ENCODE results near the gene TMEM184B.
A peak's percentile ranks its signal among the peaks of the same experiment; 100 is the strongest.

The TMEM184B gene

DNA sequence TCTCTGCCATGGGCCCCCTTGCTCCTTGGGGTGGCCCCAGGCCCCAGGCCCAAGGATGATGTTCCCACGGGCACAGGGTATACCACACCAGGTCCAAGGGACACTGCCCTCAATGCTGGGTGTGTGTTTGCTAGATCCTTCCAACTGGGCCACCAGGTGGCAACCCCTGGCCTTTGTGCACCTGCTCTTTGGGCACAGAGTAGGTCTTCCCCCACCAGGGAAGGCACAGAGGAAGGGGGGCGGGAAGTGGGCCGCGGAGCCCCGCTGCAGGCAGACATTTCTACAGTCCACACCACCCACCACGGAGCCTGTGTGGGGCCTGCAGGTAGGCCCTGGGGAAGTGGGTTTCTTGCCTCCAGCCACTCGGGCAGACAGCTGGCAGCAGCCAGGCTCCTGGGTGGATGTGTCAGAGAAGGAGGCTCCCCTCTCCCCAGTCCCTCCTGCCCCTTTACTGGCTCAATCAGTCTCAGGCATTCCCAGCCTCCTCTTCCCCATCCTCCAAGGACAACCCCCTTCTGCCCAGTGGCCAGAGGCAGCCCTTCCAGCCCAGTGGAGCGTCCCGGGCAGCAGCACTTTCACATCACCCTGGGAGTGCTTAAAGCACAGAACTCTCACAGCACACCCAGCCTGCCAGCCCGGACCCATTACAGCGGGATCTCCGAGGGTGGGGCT lies 49.4 kb downstream of the TMEM184B start:
- DNase-seq (ENCODE audit: low spot score), result no peak

- no peak for DNase-seq (ENCODE audit: low spot score)
These were observed 50.1 kb downstream of the TMEM184B start for GRCh38 chr22:38222797-38223119.

DNA sequence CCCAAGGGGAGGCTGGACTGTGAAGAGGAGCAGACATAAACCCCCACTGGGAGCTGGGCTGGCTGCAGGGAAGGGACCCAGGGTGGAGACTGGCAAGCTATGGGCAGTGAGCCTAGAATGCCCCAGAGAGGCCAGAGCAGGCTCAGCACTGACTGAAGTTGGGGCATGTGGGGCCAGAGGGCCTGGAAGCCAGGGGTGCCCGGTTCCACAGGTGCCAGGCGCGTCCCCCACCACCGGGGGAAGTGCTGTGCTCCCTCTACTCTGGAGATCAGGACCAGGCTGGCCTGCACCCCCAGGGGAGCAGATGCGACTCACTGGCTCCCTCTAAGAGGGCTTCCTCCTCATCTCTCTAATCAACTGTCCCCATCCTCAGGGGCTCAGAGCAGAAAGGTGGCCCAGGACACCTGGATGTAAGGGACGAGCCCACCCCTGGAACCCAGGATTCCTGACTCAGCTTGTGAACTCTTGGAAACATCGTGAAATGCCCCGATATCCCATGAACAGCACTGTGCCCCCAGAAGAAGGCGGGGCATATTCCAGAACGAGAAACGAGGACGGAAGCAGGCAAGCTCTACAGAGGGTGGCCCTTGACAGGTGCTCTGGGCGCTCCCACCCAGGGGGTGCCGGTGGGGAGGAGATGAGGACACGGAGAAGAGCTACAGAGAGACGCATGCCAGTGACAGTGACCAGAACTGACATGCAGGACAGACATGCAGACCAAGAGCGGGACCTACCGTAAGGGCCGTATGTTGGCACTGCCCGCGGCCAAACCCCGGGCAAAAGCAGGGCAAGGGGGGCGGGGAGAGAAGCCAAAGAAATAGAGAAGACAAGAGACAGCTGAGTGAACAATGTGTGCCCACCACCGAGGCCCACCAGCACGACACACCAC lies 50.7 kb downstream of the TMEM184B start:
- DNase-seq (ENCODE audit: low spot score), result no peak

GRCh38 chr22:38221407-38221806 lies 51.4 kb downstream of the TMEM184B start:
- no peak for DNase-seq (ENCODE audit: low spot score)

DNA sequence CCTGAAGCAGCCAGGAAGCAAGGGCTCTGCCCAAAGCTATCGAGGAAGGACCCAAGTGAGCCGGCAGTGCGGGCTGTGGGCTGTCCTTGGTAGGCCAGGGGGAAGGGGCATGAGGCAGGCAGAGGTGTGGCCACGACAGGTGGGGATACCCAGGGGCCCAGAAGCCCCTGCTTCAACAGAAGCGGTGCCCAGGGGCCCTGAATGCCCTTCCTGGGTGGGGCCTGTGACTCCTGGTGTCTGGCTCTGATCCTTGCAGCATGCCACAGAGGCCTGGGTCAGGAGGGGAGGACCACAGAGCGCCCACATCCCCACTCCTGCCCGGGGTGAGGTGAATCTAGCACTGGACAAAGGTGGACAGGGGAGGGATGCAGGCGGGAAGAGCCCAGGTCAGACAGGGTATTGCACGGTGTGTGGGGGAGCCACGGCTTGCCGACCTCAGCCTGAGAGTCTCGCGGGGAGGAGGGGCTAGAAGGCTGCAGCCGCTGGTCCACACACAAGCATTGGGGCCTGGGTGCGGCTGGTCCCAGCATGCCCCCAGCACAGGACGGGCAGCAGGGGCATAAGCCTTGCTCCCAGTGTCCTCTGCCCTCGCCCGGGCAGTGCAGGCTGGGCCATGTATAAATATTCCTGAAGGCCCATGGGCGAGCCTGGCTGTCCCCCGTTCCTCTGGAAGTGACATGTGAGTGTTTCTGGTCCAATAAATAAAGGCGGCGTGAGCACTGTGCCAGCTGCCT lies 52.0 kb downstream of the TMEM184B start:
- no peak for DNase-seq (ENCODE audit: low spot score)

DNA sequence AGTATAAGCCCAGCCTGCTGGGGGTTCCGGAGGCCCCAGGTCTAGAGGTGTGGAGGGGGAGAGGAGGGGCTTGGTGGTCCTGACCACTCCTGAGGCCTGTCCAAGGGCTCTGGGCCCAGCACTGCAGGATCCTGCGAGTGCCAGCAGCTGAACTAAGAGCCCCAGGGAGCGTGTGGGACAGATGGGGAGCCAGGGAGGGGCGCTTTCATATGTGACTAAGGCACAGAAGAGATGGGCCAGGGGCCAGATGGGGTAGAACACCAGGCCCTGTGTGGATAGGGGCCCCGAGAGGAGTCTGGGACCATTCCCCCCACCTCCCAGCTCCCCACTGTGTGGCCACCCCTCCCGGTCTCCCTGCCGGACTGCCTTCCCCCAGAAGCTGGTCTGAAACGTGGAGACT lies 52.6 kb downstream of the TMEM184B start:
- DNase-seq (ENCODE audit: low spot score), result no peak

- DNase-seq (ENCODE audit: low spot score), result no peak
These were observed 53.2 kb downstream of the TMEM184B start for GRCh38 chr22:38219632-38220031.

DNA sequence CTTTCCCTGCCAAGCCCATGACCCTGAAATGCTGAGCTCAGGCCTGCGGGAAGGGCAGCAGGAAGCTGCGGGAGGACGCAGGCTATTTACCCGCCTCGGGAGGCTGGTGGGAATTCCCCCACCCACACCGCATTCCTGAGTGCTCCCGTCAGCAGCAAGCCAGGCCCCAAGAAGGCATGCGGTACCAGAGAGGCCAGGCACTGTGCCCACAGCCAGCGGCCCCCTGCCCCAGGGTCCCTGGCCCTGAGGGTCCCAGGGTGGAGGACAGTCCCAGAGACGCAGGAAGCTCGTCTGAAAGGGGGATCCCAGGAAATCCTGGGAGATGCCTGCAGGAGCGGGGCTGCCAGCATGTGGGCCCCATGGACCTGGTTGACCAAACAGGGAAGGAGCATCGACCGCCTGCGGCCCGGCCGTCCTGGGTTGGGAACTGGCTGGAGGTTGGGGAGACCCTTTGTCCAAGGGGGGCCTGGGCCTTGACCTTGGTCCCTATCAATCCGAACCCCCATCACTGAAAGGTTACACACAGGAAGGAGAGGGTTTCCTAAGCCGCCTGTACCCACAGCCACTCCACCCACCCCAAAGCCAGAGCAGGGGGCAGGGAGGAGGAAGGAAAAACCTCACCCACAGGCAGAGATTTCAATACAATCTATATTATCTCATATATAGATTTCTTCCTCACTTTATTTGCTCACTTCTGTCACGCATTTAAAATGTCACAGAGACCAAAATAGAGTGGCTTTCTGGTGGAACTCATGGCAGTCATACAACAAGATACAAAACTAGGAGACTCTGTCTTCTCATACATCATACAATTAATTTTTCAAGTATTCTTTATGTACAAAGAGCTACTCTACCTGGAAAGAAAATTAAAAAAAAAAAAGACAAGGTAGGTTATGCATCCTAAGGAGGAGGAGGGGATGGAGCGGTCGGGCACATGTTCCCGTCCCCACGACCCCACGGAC lies 53.9 kb downstream of the TMEM184B start:
- peak; percentile 75 for DNase-seq (ENCODE audit: low spot score)

DNA sequence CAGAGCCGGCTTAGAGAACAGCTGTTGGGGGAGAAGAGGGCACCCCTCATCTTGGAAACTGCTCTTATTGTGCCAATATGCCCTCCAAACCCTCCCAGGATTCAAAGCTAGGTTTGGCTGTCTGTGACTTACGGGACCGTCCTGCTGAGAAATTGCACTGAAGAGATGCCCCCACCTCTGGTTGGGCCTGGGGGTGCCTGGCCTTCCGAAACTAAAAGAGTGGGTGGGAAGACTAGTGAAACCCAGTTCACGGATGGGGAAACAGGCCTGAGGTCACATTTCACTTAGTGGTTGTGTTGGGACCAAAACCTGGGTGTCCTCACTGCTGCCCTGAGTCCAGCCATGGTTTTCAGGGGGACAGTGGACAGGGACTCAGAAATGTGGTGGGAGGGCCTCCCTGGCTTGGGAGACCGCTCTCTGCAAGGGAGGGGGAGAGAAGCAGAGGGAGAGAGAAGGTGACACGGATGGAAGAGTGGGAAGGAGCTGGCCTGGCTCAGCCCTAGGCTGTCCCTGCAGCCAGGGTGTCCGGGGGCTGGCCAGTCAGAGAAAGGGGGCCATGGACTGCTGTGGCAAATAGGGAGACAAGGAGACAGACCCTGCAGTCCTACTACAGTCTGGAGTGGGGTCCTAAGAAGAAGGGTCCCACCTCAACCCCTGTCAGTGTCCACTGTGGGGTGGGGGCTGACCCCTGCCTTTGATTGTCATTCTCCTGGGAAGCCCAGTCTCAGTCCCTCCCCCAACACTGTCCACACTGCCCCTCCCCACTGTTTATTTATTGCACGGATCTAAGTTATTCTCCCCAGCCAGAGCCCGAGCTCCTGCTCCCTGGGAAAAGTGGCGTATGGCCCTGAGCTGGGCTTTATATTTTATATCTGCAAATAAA lies 57.4 kb downstream of the TMEM184B start:
- DNase-seq (ENCODE audit: low spot score), result no peak

- peak; percentile 90 for DNase-seq (ENCODE audit: low spot score)
These were observed 58.3 kb downstream of the TMEM184B start for GRCh38 chr22:38214302-38215056.

- DNase-seq (ENCODE audit: low spot score), result no peak
These were observed 58.9 kb downstream of the TMEM184B start for GRCh38 chr22:38213990-38214301.

DNA sequence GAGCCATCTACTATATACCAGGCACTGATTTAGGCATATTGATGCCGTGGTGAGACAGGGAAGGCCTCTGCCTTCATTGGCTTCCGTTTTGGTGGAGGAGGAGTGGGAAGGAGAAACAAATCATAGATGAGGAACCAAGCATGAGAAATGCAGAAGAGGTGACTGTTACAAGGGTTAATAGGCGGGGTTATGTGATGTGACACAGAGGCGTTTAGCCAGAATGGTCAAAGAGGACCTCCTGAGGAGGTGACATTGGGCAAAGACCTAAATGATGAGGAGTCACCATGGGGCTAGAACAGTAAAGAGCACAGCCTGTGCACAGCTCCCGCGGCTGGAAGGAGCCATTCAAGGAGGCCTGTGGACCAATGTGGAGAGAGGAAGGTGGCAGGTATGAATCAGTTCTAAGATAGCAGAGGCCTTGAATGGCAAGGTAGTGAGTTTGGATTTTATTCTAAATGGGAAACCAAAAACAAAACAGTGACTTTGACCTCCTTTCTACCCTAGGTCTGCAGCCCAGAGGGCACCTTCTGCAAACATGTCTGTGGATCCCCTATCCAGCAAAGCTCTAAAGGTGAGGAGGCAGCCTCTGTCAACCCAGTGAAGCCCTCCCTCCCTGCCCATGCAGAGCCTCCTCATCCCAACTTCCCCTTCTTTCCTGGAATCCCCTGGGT lies 59.4 kb downstream of the TMEM184B start:
- no peak for DNase-seq (ENCODE audit: low spot score)

DNA sequence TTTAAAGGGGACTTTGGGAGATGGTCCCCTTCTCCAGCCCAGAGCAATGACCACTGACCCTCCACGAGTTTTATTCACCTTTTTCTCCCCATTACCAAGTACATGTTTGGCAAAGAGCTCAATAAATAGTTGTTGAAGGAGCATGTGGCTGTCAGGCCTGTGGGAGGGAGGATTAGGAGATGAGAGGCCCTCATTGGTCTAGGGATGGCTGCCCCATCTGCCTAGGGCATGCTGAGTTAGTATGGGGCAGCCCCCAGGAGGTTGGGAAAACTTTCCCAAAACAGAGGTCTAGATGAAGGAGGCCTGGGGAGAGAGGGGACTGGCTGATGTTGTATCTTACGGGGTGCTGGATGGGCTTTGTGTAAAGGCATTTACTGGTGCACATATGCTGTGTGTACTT lies 60.4 kb downstream of the TMEM184B start:
- DNase-seq (ENCODE audit: low spot score), result no peak

DNA sequence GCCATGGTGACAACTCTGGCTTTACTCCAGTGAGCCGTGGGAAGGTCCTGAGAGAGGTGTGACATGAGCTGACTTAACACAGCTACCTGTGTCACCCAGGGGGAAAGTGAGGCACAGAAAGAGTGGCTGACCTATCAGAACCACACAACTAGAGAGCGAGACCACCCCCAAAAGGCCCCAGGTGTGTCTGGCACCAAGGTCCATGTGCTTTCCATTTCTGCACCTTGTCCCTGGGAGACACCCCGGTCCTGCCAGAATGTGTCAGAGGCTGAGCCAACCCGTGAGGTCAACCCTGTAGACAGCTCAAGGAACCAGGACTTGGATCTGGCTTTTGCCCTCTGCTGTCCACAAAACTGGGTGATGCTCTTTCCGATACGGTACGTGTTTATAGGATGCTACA lies 61.3 kb downstream of the TMEM184B start:
- no peak for DNase-seq (ENCODE audit: low spot score)

DNA sequence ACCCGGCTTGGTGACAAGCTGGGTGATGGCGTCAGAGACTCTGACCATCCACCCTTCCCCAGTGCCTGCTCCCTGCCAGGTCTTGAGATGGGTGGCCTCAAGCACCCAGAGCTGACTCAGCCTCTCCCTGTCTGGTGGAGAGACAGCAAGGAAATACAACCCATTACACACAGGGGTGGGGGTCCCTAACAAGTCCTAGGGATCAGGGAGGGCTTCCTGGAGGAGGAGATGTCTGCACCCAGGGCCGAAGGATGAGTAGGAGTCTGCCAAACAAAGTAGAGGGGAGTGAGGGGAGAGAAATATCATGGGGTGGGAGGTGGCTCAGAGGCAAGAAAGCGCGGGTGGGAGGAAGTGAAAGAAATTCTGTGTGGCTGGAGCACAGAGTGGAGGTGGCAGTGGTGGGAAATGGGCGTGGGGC lies 64.2 kb downstream of the TMEM184B start:
- no peak for DNase-seq (ENCODE audit: low spot score)

DNA sequence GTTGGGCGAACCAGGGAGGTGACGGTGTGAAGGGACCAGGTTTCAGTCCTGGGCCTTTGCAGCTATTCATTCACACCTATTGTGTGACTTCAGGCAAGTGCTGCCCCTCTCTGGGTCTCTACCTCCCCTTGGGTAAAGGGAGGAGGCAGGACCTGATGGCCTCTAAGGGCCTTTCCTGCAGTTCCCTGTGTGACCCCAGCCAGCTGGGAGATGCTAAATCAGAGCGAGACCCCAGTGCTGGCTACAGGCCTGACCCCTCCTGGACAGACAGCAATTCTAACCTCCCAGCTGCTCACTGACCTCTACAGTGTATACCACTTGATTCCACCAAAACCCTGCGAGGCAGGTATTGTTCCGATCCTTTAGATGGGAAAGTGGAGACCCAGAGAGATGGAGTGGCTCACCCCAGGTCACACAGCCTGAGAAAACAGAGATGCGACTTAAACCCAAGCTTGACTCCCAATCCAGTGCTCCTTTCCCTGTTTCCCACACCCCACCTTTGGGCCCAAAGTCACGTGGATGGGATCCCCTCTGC lies 64.8 kb downstream of the TMEM184B start:
- no peak for DNase-seq (ENCODE audit: low spot score)

GRCh38 chr22:38205261-38206128 lies 67.3 kb downstream of the TMEM184B start:
- no peak for DNase-seq (ENCODE audit: low spot score)

DNA sequence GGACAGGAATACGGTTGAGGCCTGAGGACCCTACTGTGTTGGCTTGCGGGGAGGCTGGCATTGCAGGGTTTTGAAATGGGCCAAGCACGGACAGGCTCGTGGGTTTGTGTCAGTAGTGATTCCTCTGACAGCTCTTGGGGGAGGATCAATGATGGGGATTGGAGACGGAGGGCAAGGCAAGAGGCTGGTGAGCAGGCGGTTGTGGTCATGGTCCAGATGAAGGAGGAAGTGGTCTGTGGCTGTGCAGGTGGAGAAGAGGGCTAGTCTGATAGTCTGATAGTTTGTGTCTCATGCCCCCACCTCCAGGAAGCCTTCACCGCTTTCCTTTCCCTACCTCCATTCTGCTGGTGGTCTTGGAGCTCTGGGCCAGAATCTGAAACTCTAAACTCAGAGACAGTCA lies 68.0 kb downstream of the TMEM184B start:
- no peak for DNase-seq (ENCODE audit: low spot score)
